OCI-LY1 (cell line): ENCODE measurements around the gene ADO.

ENCODE experiments used
- CTCF ChIP-seq: fragments of 200-600 bp; sonication (generic), shearing (Covaris generic); IDR thresholded peaks from 2 replicates; pipeline ENCODE4 v1.5.1; 2017; ENCODE audit warnings: mild to moderate bottlenecking, antibody characterized with exemption, low read length, moderate library complexity, mixed read lengths
- EZH2 ChIP-seq: fragments of 200-600 bp; sonication (generic), shearing (Covaris generic); IDR thresholded peaks from 2 replicates; pipeline ENCODE4 v1.8.0; 2017; ENCODE audit warnings: borderline replicate concordance, mixed run types, mild to moderate bottlenecking, antibody characterized with exemption, low read length, moderate library complexity, mixed read lengths

GRCh38 chr10:62850646-62851045 lies 46.1 kb downstream of the ADO start:
- TF ChIP-seq CTCF: no peak
- TF ChIP-seq EZH2: no peak
